HepG2 (cell line): Measurements from ENCODE around the gene MGAT4C.

Source experiments
- JUN ChIP-seq: sonication (generic); formaldehyde crosslinking; IDR thresholded peaks from 2 replicates; pipeline ENCODE4 v1.4.0; 2020; ENCODE audit warnings: mild to moderate bottlenecking, missing genetic modification reagents
- KDM1A ChIP-seq: IDR thresholded peaks from 2 replicates; pipeline ENCODE4 v1.6.1; 2016; ENCODE audit warnings: missing compliant biosample characterization
- SP2 ChIP-seq: sonication (generic); formaldehyde crosslinking; IDR thresholded peaks from 2 replicates; pipeline ENCODE4 v1.5.1; 2020; ENCODE audit warnings: mild to moderate bottlenecking, missing genetic modification reagents
- TF ChIP-seq, protein P1 (sequence below): sonication (generic); formaldehyde crosslinking; IDR thresholded peaks from 2 replicates; pipeline ENCODE4 v1.8.1; 2022; ENCODE audit warnings: mild to moderate bottlenecking, missing genetic modification reagents

DNA sequence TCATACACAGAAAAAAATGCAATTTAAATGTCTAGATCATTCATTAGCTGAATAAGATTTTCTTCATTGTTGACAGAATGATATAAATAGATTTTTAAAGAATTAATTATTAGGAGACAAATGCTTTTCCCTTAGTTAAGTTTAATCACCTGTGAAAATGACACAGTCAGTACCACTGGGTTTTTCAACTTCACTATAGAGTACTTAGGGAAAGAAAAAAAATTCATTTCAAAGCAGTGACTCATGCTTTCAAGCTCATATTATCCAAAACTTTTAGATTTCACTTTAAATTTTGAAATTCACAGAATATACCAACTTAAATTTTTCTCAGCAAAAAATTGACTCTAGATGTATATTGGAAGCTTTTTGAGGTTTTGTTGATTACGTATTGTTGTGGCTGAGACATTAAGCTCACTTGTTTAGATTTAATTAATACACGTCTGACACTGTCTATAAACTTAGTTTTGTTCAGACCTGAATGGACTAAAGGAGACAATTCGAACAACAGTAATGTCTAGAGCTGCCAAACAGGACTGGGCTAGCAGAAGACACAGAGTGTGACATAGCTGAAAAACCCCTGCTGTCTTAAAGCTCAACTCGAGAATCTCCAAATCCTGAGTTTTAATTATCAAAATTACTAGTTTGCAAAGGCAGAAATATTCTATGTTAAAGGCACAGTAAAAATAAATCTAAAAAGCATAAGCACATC, 1.6 kb downstream of the MGAT4C start:
- TF ChIP-seq JUN, result no peak
- TF ChIP-seq, protein P1, sequence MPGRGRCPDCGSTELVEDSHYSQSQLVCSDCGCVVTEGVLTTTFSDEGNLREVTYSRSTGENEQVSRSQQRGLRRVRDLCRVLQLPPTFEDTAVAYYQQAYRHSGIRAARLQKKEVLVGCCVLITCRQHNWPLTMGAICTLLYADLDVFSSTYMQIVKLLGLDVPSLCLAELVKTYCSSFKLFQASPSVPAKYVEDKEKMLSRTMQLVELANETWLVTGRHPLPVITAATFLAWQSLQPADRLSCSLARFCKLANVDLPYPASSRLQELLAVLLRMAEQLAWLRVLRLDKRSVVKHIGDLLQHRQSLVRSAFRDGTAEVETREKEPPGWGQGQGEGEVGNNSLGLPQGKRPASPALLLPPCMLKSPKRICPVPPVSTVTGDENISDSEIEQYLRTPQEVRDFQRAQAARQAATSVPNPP (CRISPR knock-in tag), result no peak
- TF ChIP-seq KDM1A (CRISPR knock-in tag), result no peak
- no peak for TF ChIP-seq SP2 (CRISPR knock-in tag)
